Liver (tissue), 9 donors: ENCODE data around the gene KCNK18. TPM values are rescaled to one million over a fixed set of nuclear protein-coding genes. Genes with fewer than 3 reads are reported as not detected.

Experiments
- DNase-seq: peaks from one replicate; pipeline ENCODE4 v3.0.0-alpha.2; 2017; ENCODE audit warnings: low spot score
- H3K27ac ChIP-seq, 2 donors: one replicate each; pipeline ENCODE4 v1.7.0; 2013; ENCODE audit warnings: inconsistent platforms in 2 of 2, low read length in 2 of 2, control low read depth in 1 of 2, low read depth in 1 of 2, mild to moderate bottlenecking in 1 of 2
- H3K27me3 ChIP-seq, 4 donors: one replicate each; pipeline versions ENCODE4 v1.6.1 to v1.7.0; 2013; ENCODE audit warnings: low read length in 3 of 4, inconsistent platforms in 1 of 4, mild to moderate bottlenecking in 1 of 4, moderate library complexity in 1 of 4; ENCODE audit not compliant: control insufficient read depth in 4 of 4, insufficient read depth in 4 of 4
- H3K36me3 ChIP-seq, 4 donors: one replicate each; pipeline versions ENCODE4 v1.6.1 to v1.7.0; 2013; ENCODE audit warnings: low read length in 3 of 4, mild to moderate bottlenecking in 3 of 4, low read depth in 1 of 4, moderate library complexity in 1 of 4; ENCODE audit not compliant: control insufficient read depth in 4 of 4, insufficient read depth in 3 of 4
- H3K4me1 ChIP-seq, 4 donors: one replicate each; pipeline versions ENCODE4 v1.6.1 to v1.7.0; 2013; ENCODE audit warnings: low read length in 3 of 4, mild to moderate bottlenecking in 3 of 4, moderate library complexity in 1 of 4; ENCODE audit not compliant: control insufficient read depth in 4 of 4, insufficient read depth in 4 of 4
- H3K4me3 ChIP-seq, 3 donors: one replicate each; pipeline versions ENCODE4 v1.6.1 to v1.7.0; 2013; ENCODE audit warnings: low read length in 3 of 3, control low read depth in 1 of 3, low read depth in 1 of 3, mild to moderate bottlenecking in 1 of 3
- H3K9ac ChIP-seq, 2 donors: one replicate each; pipeline ENCODE4 v1.7.0; 2013; ENCODE audit warnings: low read length in 2 of 2, mild to moderate bottlenecking in 2 of 2, moderate library complexity in 2 of 2, control low read depth in 1 of 2, low read depth in 1 of 2
- H3K9me3 ChIP-seq, 4 donors: one replicate each; pipeline versions ENCODE4 v1.6.1 to v1.7.0; 2013; ENCODE audit warnings: low read length in 3 of 4; ENCODE audit not compliant: control insufficient read depth in 4 of 4
- EGR1 ChIP-seq, 2 donors: IDR thresholded peaks; 2 replicates each; pipeline ENCODE4 v1.6.1; 2016 to 2018; ENCODE audit warnings: antibody characterized with exemption in 2 of 2, low read depth in 2 of 2
- FOXA2 ChIP-seq: IDR thresholded peaks from 2 replicates; pipeline ENCODE4 v1.6.1; 2016; ENCODE audit warnings: antibody characterized with exemption
- GABPA ChIP-seq, 2 donors: IDR thresholded peaks in 1 of 2; conservative IDR thresholded peaks in 1 of 2; 2 replicates each; pipeline ENCODE4 v1.6.1; 2016; ENCODE audit warnings: antibody characterized with exemption in 2 of 2, mild to moderate bottlenecking in 1 of 2, moderate library complexity in 1 of 2
- HNF4A ChIP-seq, 2 donors: conservative IDR thresholded peaks; 2 replicates each; pipeline ENCODE4 v1.6.1; 2016; ENCODE audit warnings: antibody characterized with exemption in 2 of 2, mild to moderate bottlenecking in 2 of 2
- HNF4G ChIP-seq: IDR thresholded peaks from 2 replicates; pipeline ENCODE4 v1.6.1; 2016; ENCODE audit warnings: antibody characterized with exemption
- JUND ChIP-seq, 2 donors: IDR thresholded peaks; 2 replicates each; pipeline ENCODE4 v1.6.1; 2016; ENCODE audit warnings: antibody characterized with exemption in 2 of 2
- NR2F2 ChIP-seq: IDR thresholded peaks from 2 replicates; pipeline ENCODE4 v1.6.1; 2016; ENCODE audit warnings: antibody characterized with exemption
- RAD21 ChIP-seq, 2 donors: IDR thresholded peaks; 2 replicates each; pipeline ENCODE4 v1.6.1; 2016; ENCODE audit warnings: antibody characterized with exemption in 2 of 2, mild to moderate bottlenecking in 2 of 2
- REST ChIP-seq: IDR thresholded peaks from 2 replicates; pipeline ENCODE4 v1.6.1; 2016; ENCODE audit warnings: antibody characterized with exemption, mild to moderate bottlenecking
- RXRA ChIP-seq, 2 donors: IDR thresholded peaks; 2 replicates each; pipeline ENCODE4 v1.6.1; 2017 to 2018; ENCODE audit warnings: antibody characterized with exemption in 2 of 2, mild to moderate bottlenecking in 1 of 2
- YY1 ChIP-seq: IDR thresholded peaks from 2 replicates; pipeline ENCODE4 v1.6.1; 2016; ENCODE audit warnings: antibody characterized with exemption, mild to moderate bottlenecking
- ZBTB33 ChIP-seq: IDR thresholded peaks from 2 replicates; pipeline ENCODE4 v1.6.1; 2016; ENCODE audit warnings: antibody characterized with exemption
- WGBS: extraction: QIAGEN DNeasy Blood & Tissue Kit; methylation state at CpG from one replicate; pipeline ENCODE4 v1.1.7; 2013; 5-methylcytosine and 5-hydroxymethylcytosine counted together
- polyA plus RNA-seq, 2 donors: library from polyadenylated mRNA; stranded (reverse) in 1 of 2; unstranded in 1 of 2; fragments of 200-250 nt in 1 of 2; fragments of >200 nt in 1 of 2; fragmentation: Nextera tagmentation in 1 of 2; extraction: Ambion mirVana in 1 of 2; gene quantifications; one replicate each; pipeline versions ENCODE4 v1.2.1 to v1.2.3, GENCODE V29; 2013 to 2015
- total RNA-seq, 2 donors: library from RNA; depleted of rRNA; stranded (reverse); fragments of >200 nt; gene quantifications; one replicate each; pipeline ENCODE4 v1.2.3, GENCODE V29; 2014
- TF ChIP-seq, protein P1 (sequence below): fragments of 150-350 bp; IDR thresholded peaks from 2 replicates; pipeline ENCODE4 v1.5.1; 2017; ENCODE audit warnings: improper control_type of control experiment, low read depth, low read length; ENCODE audit not compliant: missing input control
- donor health status: healthy.
- donor health status: healthy.
- donor health status: healthy.
- donor health status: healthy.
- donor health status: healthy.

Gene KCNK18
- total and polyA plus RNA-seq, 4 donors: not detected

- no peak for DNase-seq
- no peaks in the 10 kb centered on the region for H3K9me3 ChIP-seq
- no peak overlapping the region for H3K4me3 ChIP-seq
- 6% methylated on average over 25 of the region's 25 CpGs for WGBS
- H3K36me3 ChIP-seq: no peaks in the 10 kb centered on the region
- peaks cover under 1 to 27% (median 18%) of the 10 kb centered on the region in 4 donors for H3K4me1 ChIP-seq
- H3K27me3 ChIP-seq: peaks cover 0 to 30% (median 18%) of the 10 kb centered on the region in 4 donors
- no peak overlapping the region for H3K9ac ChIP-seq
- TF ChIP-seq ZBTB33: no peak
- no peak for TF ChIP-seq HNF4G
- TF ChIP-seq YY1: no peak
- TF ChIP-seq, protein P1, sequence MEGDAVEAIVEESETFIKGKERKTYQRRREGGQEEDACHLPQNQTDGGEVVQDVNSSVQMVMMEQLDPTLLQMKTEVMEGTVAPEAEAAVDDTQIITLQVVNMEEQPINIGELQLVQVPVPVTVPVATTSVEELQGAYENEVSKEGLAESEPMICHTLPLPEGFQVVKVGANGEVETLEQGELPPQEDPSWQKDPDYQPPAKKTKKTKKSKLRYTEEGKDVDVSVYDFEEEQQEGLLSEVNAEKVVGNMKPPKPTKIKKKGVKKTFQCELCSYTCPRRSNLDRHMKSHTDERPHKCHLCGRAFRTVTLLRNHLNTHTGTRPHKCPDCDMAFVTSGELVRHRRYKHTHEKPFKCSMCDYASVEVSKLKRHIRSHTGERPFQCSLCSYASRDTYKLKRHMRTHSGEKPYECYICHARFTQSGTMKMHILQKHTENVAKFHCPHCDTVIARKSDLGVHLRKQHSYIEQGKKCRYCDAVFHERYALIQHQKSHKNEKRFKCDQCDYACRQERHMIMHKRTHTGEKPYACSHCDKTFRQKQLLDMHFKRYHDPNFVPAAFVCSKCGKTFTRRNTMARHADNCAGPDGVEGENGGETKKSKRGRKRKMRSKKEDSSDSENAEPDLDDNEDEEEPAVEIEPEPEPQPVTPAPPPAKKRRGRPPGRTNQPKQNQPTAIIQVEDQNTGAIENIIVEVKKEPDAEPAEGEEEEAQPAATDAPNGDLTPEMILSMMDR: no peak
- no peak for TF ChIP-seq RXRA (IDR thresholded peaks at IDR 0.05)
- no peak overlapping the region for H3K27ac ChIP-seq
These were observed 28.6 kb upstream of the KCNK18 start for GRCh38 chr10:117168729-117169128.

GRCh38 chr10:117169480-117169879 is 27.8 kb upstream of the KCNK18 start:
- Histone ChIP-seq H3K9me3 (no peaks in the 10 kb centered on the region), H3K36me3 (no peaks in the 10 kb centered on the region), H3K4me1 (peaks cover 0 to 30% (median 18%) of the 10 kb centered on the region in 4 donors), H3K27me3 (peaks cover 0 to 26% (median 15%) of the 10 kb centered on the region in 4 donors), H3K27ac (no peak overlapping the region), H3K4me3 (no peak overlapping the region), H3K9ac (no peak overlapping the region)
- no peak for TF ChIP-seq YY1
- TF ChIP-seq HNF4A (conservative IDR thresholded peaks at IDR 0.05): no peak
- TF ChIP-seq GABPA (IDR thresholded peaks at IDR 0.05 in 1 of 2, conservative IDR thresholded peaks at IDR 0.05 in 1 of 2): no peak
- TF ChIP-seq JUND (IDR thresholded peaks at IDR 0.05): no peak
- TF ChIP-seq REST: no peak
- TF ChIP-seq NR2F2: no peak
- DNase-seq: no peak
- WGBS: 21% methylated on average over 2 of the region's 2 CpGs

GRCh38 chr10:117170244-117170643 is 27.0 kb upstream of the KCNK18 start:
- H3K27me3 ChIP-seq: peaks cover 0 to 26% (median 15%) of the 10 kb centered on the region in 4 donors
- H3K4me3 ChIP-seq: no peak overlapping the region
- WGBS: 12% methylated on average over 6 of the region's 6 CpGs
- H3K9ac ChIP-seq: no peak overlapping the region
- no peak overlapping the region for H3K27ac ChIP-seq
- no peak for TF ChIP-seq RAD21 (IDR thresholded peaks at IDR 0.05)
- no peak for TF ChIP-seq RXRA (IDR thresholded peaks at IDR 0.05)
- TF ChIP-seq FOXA2: no peak
- no peak for TF ChIP-seq EGR1 (IDR thresholded peaks at IDR 0.05; ENCODE audit: low read depth in 2 of 2)
- TF ChIP-seq JUND (IDR thresholded peaks at IDR 0.05): no peak
- no peak for TF ChIP-seq REST
- H3K9me3 ChIP-seq: no peaks in the 10 kb centered on the region
- H3K4me1 ChIP-seq: peaks cover 0 to 31% (median 19%) of the 10 kb centered on the region in 4 donors
- DNase-seq: no peak
- no peaks in the 10 kb centered on the region for H3K36me3 ChIP-seq
